HepG2 (cell line): ENCODE results near the gene HAUS5. TPM values are rescaled to one million over a fixed set of nuclear protein-coding genes. Genes with fewer than 3 reads are reported as not detected.

Source experiments
- CEBPZ ChIP-seq: IDR thresholded peaks from 2 replicates; pipeline ENCODE4 v1.6.1; 2012; ENCODE audit warnings: low read length, improper control_type of control experiment
- ISX ChIP-seq: sonication (generic); formaldehyde crosslinking; conservative IDR thresholded peaks from 2 replicates; pipeline ENCODE4 v1.5.0; 2020; ENCODE audit warnings: missing genetic modification reagents
- KDM5B ChIP-seq: sonication (generic); formaldehyde crosslinking; IDR thresholded peaks from 2 replicates; pipeline ENCODE4 v1.4.0; 2020; ENCODE audit warnings: missing genetic modification reagents, mild to moderate bottlenecking, borderline replicate concordance
- KLF15 ChIP-seq: sonication (generic); formaldehyde crosslinking; IDR thresholded peaks from 2 replicates; pipeline ENCODE4 v1.8.1; 2023; ENCODE audit warnings: borderline replicate concordance, mild to moderate bottlenecking, inconsistent platforms, missing genetic modification reagents, mixed read lengths
- MIXL1 ChIP-seq: IDR thresholded peaks from 2 replicates; pipeline ENCODE4 v1.6.1; 2016
- SMARCE1 ChIP-seq: fragments of 450-650 bp; IDR thresholded peaks from 2 replicates; pipeline ENCODE4 v1.6.1; 2017; ENCODE audit warnings: borderline replicate concordance
- SP140L ChIP-seq: sonication (generic); formaldehyde crosslinking; IDR thresholded peaks from 2 replicates; pipeline ENCODE4 v1.4.0; 2020; ENCODE audit warnings: missing genetic modification reagents, borderline replicate concordance
- ZKSCAN1 ChIP-seq: fragments of 150-350 bp; IDR thresholded peaks from 2 replicates; pipeline ENCODE4 v1.6.1; 2014; ENCODE audit warnings: low read length
- ZNF337 ChIP-seq: sonication (generic); formaldehyde crosslinking; IDR thresholded peaks from 2 replicates; pipeline ENCODE4 v1.5.1; 2020; ENCODE audit warnings: missing genetic modification reagents, low read depth, mild to moderate bottlenecking, borderline replicate concordance
- ZNF382 ChIP-seq: sonication (generic); formaldehyde crosslinking; IDR thresholded peaks from 2 replicates; pipeline ENCODE4 v1.5.0; 2020; ENCODE audit warnings: missing genetic modification reagents, mild to moderate bottlenecking, borderline replicate concordance
- ZNF639 ChIP-seq: conservative IDR thresholded peaks from 2 replicates; pipeline ENCODE4 v1.6.1; 2018; ENCODE audit warnings: missing genetic modification reagents
- ZNF678 ChIP-seq: sonication (generic); formaldehyde crosslinking; IDR thresholded peaks from 2 replicates; pipeline ENCODE4 v1.4.0; 2020; ENCODE audit warnings: mild to moderate bottlenecking, missing genetic modification reagents
- polyA plus RNA-seq, 8 experiments: library from polyadenylated mRNA; depleted of rRNA in 3 of 8; stranded (reverse) in 7 of 8; unstranded in 1 of 8; fragments of >200 nt; fragmentation: Illumina TruSeq in 4 of 8; extraction: Trizol in 4 of 8; gene quantifications; 2 replicates each; pipeline versions ENCODE4 v1.2.1 to v1.2.3, GENCODE V29; 2011 to 2016; ENCODE audit warnings: low read depth in 4 of 8, missing spikeins in 1 of 8, mixed read lengths in 1 of 8; ENCODE audit not compliant: insufficient read depth in 1 of 8
- total RNA-seq, 5 experiments: library from RNA; depleted of rRNA; stranded (reverse); fragments of >200 nt; fragmentation: Illumina TruSeq; extraction: Trizol; gene quantifications; 2 replicates each; pipeline ENCODE4 v1.2.3, GENCODE V29; 2016; ENCODE audit warnings: low read depth in 1 of 5
- TF ChIP-seq, protein P1 (sequence below): sonication (generic); formaldehyde crosslinking; IDR thresholded peaks from 2 replicates; pipeline ENCODE4 v1.8.0; 2022; ENCODE audit warnings: mild to moderate bottlenecking, missing genetic modification reagents; ENCODE audit not compliant: insufficient replicate concordance
- TF ChIP-seq, protein P2 (sequence below): sonication (generic); formaldehyde crosslinking; IDR thresholded peaks from 2 replicates; pipeline ENCODE4 v1.5.0; 2020; ENCODE audit warnings: mild to moderate bottlenecking, missing genetic modification reagents
- TF ChIP-seq, protein P3 (sequence below): sonication (generic); formaldehyde crosslinking; IDR thresholded peaks from 2 replicates; pipeline ENCODE4 v1.4.0; 2020; ENCODE audit warnings: missing genetic modification reagents
- TF ChIP-seq, protein P4 (sequence below): IDR thresholded peaks from 2 replicates; pipeline ENCODE4 v1.6.1; 2016; ENCODE audit warnings: missing compliant biosample characterization, missing genetic modification reagents, borderline replicate concordance

HAUS5 gene
- total and polyA plus RNA-seq, 2 of the 13 experiments (the other 11 are each of a cell fraction or from before 2014, with no cell fraction given): 10.3 to 17.7 TPM

DNA sequence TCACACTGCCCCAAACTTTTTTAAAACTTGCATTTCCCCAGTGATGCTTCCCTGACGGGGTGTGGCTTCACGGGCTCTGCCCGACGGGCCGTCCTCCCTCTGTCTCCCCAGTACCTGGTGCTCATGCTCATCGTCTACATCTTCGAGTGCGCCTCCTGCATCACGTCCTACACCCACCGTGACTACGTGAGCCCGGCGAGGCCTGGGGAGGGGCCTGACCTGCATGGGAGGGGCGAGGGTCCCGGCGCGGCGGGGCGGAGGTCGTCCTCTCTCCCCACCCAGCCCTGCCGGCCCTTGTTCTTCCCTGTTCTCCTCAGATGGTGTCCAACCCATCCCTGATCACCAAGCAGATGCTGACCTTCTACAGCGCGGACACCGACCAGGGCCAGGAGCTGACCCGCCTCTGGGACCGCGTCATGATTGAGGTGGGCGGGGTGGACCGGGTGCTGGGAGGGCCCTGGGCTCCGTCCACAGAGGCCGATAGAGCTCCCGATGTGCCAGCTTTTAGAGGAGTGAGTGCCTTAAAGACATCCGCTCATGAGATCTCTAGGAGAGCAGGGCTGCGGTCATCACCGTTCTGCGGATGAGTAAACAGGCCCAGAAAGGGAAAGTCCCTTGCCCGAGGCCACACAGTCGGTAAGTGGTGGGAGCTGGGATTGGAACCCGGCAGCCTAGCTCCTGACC, 60.7 kb downstream of the HAUS5 start (continued):
- TF ChIP-seq CEBPZ (no peak), SP140L (CRISPR knock-in tag) (no peak), ZNF337 (no peak), KDM5B (CRISPR knock-in tag) (peak; percentile 16; the same call in 1 of the 2 replicates), MIXL1 (CRISPR knock-in tag) (no peak), SMARCE1 (no peak), ZNF678 (no peak), ZNF639 (no peak), ISX (CRISPR knock-in tag) (no peak), ZKSCAN1 (no peak), KLF15 (CRISPR knock-in tag) (no peak), ZNF382 (no peak)
- TF ChIP-seq, protein P1, sequence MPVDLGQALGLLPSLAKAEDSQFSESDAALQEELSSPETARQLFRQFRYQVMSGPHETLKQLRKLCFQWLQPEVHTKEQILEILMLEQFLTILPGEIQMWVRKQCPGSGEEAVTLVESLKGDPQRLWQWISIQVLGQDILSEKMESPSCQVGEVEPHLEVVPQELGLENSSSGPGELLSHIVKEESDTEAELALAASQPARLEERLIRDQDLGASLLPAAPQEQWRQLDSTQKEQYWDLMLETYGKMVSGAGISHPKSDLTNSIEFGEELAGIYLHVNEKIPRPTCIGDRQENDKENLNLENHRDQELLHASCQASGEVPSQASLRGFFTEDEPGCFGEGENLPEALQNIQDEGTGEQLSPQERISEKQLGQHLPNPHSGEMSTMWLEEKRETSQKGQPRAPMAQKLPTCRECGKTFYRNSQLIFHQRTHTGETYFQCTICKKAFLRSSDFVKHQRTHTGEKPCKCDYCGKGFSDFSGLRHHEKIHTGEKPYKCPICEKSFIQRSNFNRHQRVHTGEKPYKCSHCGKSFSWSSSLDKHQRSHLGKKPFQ (CRISPR knock-in tag): no peak
- TF ChIP-seq, protein P2, sequence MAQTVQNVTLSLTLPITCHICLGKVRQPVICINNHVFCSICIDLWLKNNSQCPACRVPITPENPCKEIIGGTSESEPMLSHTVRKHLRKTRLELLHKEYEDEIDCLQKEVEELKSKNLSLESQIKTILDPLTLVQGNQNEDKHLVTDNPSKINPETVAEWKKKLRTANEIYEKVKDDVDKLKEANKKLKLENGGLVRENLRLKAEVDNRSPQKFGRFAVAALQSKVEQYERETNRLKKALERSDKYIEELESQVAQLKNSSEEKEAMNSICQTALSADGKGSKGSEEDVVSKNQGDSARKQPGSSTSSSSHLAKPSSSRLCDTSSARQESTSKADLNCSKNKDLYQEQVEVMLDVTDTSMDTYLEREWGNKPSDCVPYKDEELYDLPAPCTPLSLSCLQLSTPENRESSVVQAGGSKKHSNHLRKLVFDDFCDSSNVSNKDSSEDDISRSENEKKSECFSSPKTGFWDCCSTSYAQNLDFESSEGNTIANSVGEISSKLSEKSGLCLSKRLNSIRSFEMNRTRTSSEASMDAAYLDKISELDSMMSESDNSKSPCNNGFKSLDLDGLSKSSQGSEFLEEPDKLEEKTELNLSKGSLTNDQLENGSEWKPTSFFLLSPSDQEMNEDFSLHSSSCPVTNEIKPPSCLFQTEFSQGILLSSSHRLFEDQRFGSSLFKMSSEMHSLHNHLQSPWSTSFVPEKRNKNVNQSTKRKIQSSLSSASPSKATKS: no peak
- TF ChIP-seq, protein P3, sequence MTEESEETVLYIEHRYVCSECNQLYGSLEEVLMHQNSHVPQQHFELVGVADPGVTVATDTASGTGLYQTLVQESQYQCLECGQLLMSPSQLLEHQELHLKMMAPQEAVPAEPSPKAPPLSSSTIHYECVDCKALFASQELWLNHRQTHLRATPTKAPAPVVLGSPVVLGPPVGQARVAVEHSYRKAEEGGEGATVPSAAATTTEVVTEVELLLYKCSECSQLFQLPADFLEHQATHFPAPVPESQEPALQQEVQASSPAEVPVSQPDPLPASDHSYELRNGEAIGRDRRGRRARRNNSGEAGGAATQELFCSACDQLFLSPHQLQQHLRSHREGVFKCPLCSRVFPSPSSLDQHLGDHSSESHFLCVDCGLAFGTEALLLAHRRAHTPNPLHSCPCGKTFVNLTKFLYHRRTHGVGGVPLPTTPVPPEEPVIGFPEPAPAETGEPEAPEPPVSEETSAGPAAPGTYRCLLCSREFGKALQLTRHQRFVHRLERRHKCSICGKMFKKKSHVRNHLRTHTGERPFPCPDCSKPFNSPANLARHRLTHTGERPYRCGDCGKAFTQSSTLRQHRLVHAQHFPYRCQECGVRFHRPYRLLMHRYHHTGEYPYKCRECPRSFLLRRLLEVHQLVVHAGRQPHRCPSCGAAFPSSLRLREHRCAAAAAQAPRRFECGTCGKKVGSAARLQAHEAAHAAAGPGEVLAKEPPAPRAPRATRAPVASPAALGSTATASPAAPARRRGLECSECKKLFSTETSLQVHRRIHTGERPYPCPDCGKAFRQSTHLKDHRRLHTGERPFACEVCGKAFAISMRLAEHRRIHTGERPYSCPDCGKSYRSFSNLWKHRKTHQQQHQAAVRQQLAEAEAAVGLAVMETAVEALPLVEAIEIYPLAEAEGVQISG (CRISPR knock-in tag): 0 out of 2 replicates have a peak, but pooled peaks have one; percentile 13
- TF ChIP-seq, protein P4, sequence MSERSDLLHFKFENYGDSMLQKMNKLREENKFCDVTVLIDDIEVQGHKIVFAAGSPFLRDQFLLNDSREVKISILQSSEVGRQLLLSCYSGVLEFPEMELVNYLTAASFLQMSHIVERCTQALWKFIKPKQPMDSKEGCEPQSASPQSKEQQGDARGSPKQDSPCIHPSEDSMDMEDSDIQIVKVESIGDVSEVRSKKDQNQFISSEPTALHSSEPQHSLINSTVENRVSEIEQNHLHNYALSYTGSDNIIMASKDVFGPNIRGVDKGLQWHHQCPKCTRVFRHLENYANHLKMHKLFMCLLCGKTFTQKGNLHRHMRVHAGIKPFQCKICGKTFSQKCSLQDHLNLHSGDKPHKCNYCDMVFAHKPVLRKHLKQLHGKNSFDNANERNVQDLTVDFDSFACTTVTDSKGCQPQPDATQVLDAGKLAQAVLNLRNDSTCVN (CRISPR knock-in tag): 0 out of 2 replicates have a peak, but pooled peaks have one; percentile 30
